Tibial nerve (tissue), 4 donors: ENCODE data around the gene SPNS3. TPM values are rescaled to one million over a fixed set of nuclear protein-coding genes. Genes with fewer than 3 reads are reported as not detected.

Experiments used
- DNase-seq, 2 donors: peaks; one replicate each; pipeline ENCODE4 v3.0.0-alpha.2; 2019; ENCODE audit warnings: low spot score in 2 of 2
- H3K27ac ChIP-seq, 4 donors: fragments of 200-600 bp; sonication (generic) in 3 of 4; one replicate each; pipeline ENCODE4 v1.5.1; 2017 to 2019; ENCODE audit warnings: mild to moderate bottlenecking in 1 of 4
- H3K27me3 ChIP-seq, 2 donors: fragments of 200-600 bp; sonication (generic) in 1 of 2; one replicate each; pipeline versions ENCODE4 v1.5.1 to v1.6.0; 2017 to 2019
- H3K36me3 ChIP-seq, 3 donors: fragments of 200-600 bp; sonication (generic); one replicate each; pipeline ENCODE4 v1.5.1; 2018 to 2019
- H3K4me1 ChIP-seq, 4 donors: fragments of 200-600 bp; sonication (generic) in 3 of 4; one replicate each; pipeline ENCODE4 v1.5.1; 2017 to 2019
- H3K4me3 ChIP-seq, 4 donors: fragments of 200-600 bp; sonication (generic) in 3 of 4; one replicate each; pipeline ENCODE4 v1.5.1; 2017 to 2019; ENCODE audit warnings: mild to moderate bottlenecking in 1 of 4, moderate library complexity in 1 of 4
- H3K9me3 ChIP-seq, 4 donors: fragments of 200-600 bp; sonication (generic) in 3 of 4; one replicate each; pipeline ENCODE4 v1.5.1; 2017 to 2019
- EP300 ChIP-seq, 2 donors: sonication (generic); formaldehyde crosslinking; IDR thresholded peaks; one replicate each; pipeline ENCODE4 v1.6.1; 2017; ENCODE audit warnings: antibody characterized with exemption in 2 of 2, mild to moderate bottlenecking in 1 of 2
- POLR2A ChIP-seq, 2 donors: fragments of 450-650 bp; IDR thresholded peaks; one replicate each; pipeline ENCODE4 v1.6.1; 2017; ENCODE audit warnings: antibody characterized with exemption in 2 of 2, mild to moderate bottlenecking in 2 of 2, moderate library complexity in 2 of 2
- WGBS, 2 donors: methylation state at CpG; one replicate each; pipeline ENCODE4 v1.1.5; 2018; 5-methylcytosine and 5-hydroxymethylcytosine counted together
- total RNA-seq, 4 donors: library from RNA; depleted of rRNA; stranded (reverse); fragments of >200 nt; gene quantifications; one replicate each; pipeline ENCODE4 v1.1.0, GENCODE V29; 2016
- TF ChIP-seq, protein P1 (sequence below), 5 experiments: fragments of 200-600 bp in 3 of 5; fragments of 450-650 bp in 2 of 5; sonication (generic) in 3 of 5; IDR thresholded peaks; one replicate each; pipeline ENCODE4 v1.5.1; 2016 to 2019; ENCODE audit warnings: antibody characterized with exemption in 5 of 5, mild to moderate bottlenecking in 3 of 5, moderate library complexity in 2 of 5

Gene SPNS3
- total RNA-seq, 4 donors from 2014 or later, result 0.44 TPM; not detected in 3

GRCh38 chr17:4516735-4517134, 83.0 kb downstream of the SPNS3 start:
- no peak for DNase-seq
- WGBS, 2 donors, result 65 to 66% methylated on average over 11 of the region's 11 CpGs
- Histone ChIP-seq H3K9me3 (no peaks in the 10 kb centered on the region), H3K4me1 (peaks cover 0 to 21% (median 0%) of the 10 kb centered on the region in 4 donors), H3K4me3 (no peak overlapping the region), H3K27me3 (no peaks in the 10 kb centered on the region), H3K27ac (no peak overlapping the region), H3K36me3 (no peaks in the 10 kb centered on the region)
- TF ChIP-seq POLR2A (IDR thresholded peaks at IDR 0.05), result no peak
- no peak for TF ChIP-seq EP300 (IDR thresholded peaks at IDR 0.05)
- TF ChIP-seq, protein P1, sequence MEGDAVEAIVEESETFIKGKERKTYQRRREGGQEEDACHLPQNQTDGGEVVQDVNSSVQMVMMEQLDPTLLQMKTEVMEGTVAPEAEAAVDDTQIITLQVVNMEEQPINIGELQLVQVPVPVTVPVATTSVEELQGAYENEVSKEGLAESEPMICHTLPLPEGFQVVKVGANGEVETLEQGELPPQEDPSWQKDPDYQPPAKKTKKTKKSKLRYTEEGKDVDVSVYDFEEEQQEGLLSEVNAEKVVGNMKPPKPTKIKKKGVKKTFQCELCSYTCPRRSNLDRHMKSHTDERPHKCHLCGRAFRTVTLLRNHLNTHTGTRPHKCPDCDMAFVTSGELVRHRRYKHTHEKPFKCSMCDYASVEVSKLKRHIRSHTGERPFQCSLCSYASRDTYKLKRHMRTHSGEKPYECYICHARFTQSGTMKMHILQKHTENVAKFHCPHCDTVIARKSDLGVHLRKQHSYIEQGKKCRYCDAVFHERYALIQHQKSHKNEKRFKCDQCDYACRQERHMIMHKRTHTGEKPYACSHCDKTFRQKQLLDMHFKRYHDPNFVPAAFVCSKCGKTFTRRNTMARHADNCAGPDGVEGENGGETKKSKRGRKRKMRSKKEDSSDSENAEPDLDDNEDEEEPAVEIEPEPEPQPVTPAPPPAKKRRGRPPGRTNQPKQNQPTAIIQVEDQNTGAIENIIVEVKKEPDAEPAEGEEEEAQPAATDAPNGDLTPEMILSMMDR (IDR thresholded peaks at IDR 0.05), result no peak

DNA sequence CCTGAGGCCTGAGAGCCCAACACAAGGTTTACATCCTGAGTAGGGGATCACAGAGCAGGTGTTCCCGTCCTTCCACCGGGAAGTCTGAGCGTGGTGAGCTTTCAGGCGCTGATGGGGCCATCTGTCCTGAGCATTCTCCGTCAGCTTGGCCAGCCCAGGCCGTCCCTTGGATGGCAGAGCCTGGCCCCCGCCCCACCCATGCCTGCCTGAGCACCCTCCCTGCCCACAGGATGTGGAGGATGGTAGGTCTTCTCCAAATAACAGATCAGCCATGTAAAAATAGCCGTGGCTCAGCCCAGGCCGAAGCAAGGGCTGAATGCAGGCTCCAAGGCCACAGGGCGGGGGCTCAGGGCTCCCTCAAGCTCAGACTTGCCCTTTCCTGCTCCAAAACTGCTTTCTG, 85.2 kb downstream of the SPNS3 start:
- no peaks in the 10 kb centered on the region for H3K27me3 ChIP-seq
- TF ChIP-seq, protein P1 (IDR thresholded peaks at IDR 0.05), result no peak
- TF ChIP-seq POLR2A (IDR thresholded peaks at IDR 0.05) (no peak), EP300 (IDR thresholded peaks at IDR 0.05) (no peak)
- DNase-seq, result no peak
- H3K9me3 ChIP-seq, result no peaks in the 10 kb centered on the region
- 67 to 84% methylated on average over 9 to 10 of the region's 10 CpGs for WGBS, 2 donors
- H3K4me3 ChIP-seq, result no peak overlapping the region
- H3K36me3 ChIP-seq, result no peaks in the 10 kb centered on the region
- peak overlapping the region; percentile 42 to 81 (median 58) for H3K27ac ChIP-seq
- H3K4me1 ChIP-seq, result peaks cover 0 to 21% (median 0%) of the 10 kb centered on the region in 4 donors

DNA sequence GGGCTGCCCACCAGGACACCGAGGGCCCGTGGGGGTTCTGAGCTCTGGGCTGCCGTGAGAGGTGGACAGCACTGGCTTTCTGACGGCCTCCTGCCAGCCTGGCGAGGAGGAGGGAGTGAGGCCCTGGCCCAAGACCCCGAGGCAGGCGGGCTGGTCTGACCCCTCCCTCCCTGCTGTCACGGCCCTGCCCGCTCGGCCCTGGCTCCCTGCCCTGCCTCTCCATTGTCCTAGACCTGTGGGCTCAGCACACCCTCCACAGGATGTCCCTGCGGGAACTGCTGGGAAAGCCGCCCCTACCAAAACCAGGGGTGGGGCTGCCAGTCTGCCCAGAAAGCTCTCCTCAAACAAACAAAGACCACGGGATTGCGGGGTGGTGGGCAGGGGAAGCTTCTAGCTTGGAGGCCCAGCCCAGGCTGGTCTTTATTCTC, 85.6 kb downstream of the SPNS3 start:
- TF ChIP-seq POLR2A (IDR thresholded peaks at IDR 0.05), result no peak
- TF ChIP-seq, protein P1 (IDR thresholded peaks at IDR 0.05), result no peak
- no peak for TF ChIP-seq EP300 (IDR thresholded peaks at IDR 0.05)
- Histone ChIP-seq H3K27ac (peak overlapping the region; percentile 42 to 81 (median 58)), H3K9me3 (no peaks in the 10 kb centered on the region), H3K36me3 (no peaks in the 10 kb centered on the region), H3K27me3 (no peaks in the 10 kb centered on the region), H3K4me1 (peaks cover 0 to 21% (median 0%) of the 10 kb centered on the region in 4 donors), H3K4me3 (no peak overlapping the region)
- 31 to 60% methylated on average over 9 to 10 of the region's 14 CpGs for WGBS, 2 donors
- no peak for DNase-seq

DNA sequence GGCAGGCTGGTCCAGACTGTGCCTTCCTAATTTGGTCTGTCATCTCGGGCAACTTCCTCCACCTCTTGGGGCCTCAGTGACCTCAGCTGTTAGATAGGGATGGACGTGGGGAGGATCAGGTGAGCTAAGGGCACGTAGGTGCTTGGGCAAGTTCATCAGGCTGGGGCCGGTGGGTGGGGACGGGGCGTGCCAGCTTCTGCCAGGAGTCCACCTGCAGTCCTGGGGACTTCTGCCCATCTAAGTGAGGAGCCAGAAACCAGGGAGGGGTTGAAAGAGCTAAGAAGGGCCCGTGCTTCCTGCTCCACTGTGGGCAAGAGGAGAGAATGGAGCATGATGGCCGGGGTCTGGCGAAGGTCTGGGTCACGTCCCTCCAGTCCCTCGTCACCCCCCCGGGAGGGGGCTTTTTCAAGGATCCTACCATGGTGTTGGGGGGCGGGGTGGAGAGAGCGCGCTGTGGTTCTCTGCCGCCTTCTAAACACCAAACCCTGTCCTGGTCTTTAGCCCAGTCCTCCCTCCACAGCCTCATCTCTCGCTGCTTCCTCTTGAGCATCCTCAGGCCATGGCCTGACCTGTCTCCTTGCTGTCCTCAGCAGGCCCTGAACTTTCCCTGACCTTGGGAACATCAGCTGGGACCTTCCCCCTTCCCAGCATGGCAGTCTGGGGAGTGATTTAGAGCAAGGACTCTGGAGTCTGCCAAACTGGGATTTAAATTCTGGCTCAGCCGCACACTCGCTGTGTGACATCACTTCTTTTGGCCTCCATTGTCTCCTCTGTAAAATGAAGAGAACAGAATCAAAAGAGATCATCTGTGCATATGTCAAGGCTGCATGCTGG, 86.5 kb downstream of the SPNS3 start:
- TF ChIP-seq EP300 (IDR thresholded peaks at IDR 0.05), result no peak
- no peak for TF ChIP-seq POLR2A (IDR thresholded peaks at IDR 0.05)
- TF ChIP-seq, protein P1 (IDR thresholded peaks at IDR 0.05), result no peak
- Histone ChIP-seq H3K4me1 (peaks cover 0 to 21% (median 0%) of the 10 kb centered on the region in 4 donors), H3K36me3 (no peaks in the 10 kb centered on the region), H3K27me3 (no peaks in the 10 kb centered on the region), H3K4me3 (no peak overlapping the region), H3K27ac (peak overlapping the region in 2 of 4 donors; percentile 25 to 81), H3K9me3 (no peaks in the 10 kb centered on the region)
- WGBS, 2 donors, result 82 to 83% methylated on average over 19 of the region's 19 CpGs
- no peak for DNase-seq

- no peaks in the 10 kb centered on the region for H3K27me3 ChIP-seq
- H3K4me3 ChIP-seq, result no peak overlapping the region
- H3K36me3 ChIP-seq, result no peaks in the 10 kb centered on the region
- H3K27ac ChIP-seq, result peak overlapping the region in 1 of 4 donors; percentile 81
- H3K9me3 ChIP-seq, result no peaks in the 10 kb centered on the region
- 83 to 85% methylated on average over 8 of the region's 8 CpGs for WGBS, 2 donors
- H3K4me1 ChIP-seq, result peaks cover 0 to 21% (median 0%) of the 10 kb centered on the region in 4 donors
- no peak for DNase-seq
- TF ChIP-seq POLR2A (IDR thresholded peaks at IDR 0.05) (no peak), EP300 (IDR thresholded peaks at IDR 0.05) (peak in 1 of 2 donors; percentile 31)
Observed at GRCh38 chr17:4520894-4521600, 87.3 kb downstream of the SPNS3 start.
